ENCODE data around the gene KISS1. TPM values are rescaled to one million over a fixed set of nuclear protein-coding genes. Genes with fewer than 3 reads are reported as not detected.

The KISS1 gene
- polyA plus RNA-seq, 1 donor = 2.8 TPM

DNA sequence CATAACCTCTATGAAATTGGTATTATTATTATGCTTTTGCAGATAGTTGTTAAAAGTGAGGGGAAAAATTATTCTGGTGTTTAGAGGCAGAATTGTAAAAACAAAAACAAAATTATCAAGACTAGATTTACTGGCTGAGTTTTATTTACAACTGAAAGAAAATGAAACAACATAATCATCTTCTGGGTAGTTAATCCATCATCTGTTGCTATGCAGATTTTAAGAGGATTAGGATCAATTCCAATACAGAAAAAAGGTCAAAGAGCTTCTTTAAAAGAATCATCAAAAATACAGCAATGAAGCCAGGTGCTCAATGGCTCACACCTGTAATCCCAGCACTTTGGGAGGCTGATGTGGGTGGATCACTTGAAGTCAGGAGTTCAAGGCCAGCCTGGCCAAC lies 9.2 kb upstream of the KISS1 start:
- H3K9me3 ChIP-seq (ENCODE audit: control insufficient read depth, low read depth, low read length) = no peaks in the 10 kb centered on the region
- H3K4me3 ChIP-seq (ENCODE audit: low read length) = no peak overlapping the region
- no peak for DNase-seq
- peaks cover 8% of the 10 kb centered on the region for H3K4me1 ChIP-seq (ENCODE audit: control insufficient read depth, insufficient read depth, low read length)
- H3K36me3 ChIP-seq (ENCODE audit: control insufficient read depth, insufficient read depth, low read length) = peaks cover 3% of the 10 kb centered on the region
- no peak overlapping the region for H3K27ac ChIP-seq (ENCODE audit: low read length)
- H3K27me3 ChIP-seq (ENCODE audit: control insufficient read depth, insufficient read depth, low read length) = no peaks in the 10 kb centered on the region

DNA sequence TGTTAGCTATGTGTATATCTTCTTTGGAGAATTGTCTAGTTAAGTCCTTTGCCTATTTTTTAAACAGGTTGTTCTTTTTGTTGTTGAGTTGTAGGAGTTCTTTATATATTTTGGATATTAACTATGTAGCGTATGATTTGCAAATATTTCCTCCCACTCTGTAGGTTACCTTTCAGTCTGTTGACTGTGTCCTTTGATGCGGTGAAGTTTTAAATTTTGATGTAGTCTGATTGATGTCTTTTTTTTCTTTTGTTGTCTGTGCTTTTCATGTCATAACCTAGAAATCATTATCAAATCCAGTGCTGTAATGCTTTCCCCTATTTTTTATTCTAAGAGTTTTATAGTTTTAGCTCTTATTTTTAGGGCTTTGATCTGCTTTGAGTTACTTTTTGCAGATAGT lies 8.7 kb upstream of the KISS1 start:
- no peak overlapping the region for H3K4me3 ChIP-seq (ENCODE audit: low read length)
- peaks cover 3% of the 10 kb centered on the region for H3K36me3 ChIP-seq (ENCODE audit: control insufficient read depth, insufficient read depth, low read length)
- no peak for DNase-seq
- no CpG with 5 or more reads among the region's 2 CpGs for WGBS (ENCODE audit: insufficient coverage, low lambda C conversion rate)
- no peaks in the 10 kb centered on the region for H3K9me3 ChIP-seq (ENCODE audit: control insufficient read depth, low read depth, low read length)
- H3K27me3 ChIP-seq (ENCODE audit: control insufficient read depth, insufficient read depth, low read length) = no peaks in the 10 kb centered on the region
- peaks cover 8% of the 10 kb centered on the region for H3K4me1 ChIP-seq (ENCODE audit: control insufficient read depth, insufficient read depth, low read length)
- no peak overlapping the region for H3K27ac ChIP-seq (ENCODE audit: low read length)

DNA sequence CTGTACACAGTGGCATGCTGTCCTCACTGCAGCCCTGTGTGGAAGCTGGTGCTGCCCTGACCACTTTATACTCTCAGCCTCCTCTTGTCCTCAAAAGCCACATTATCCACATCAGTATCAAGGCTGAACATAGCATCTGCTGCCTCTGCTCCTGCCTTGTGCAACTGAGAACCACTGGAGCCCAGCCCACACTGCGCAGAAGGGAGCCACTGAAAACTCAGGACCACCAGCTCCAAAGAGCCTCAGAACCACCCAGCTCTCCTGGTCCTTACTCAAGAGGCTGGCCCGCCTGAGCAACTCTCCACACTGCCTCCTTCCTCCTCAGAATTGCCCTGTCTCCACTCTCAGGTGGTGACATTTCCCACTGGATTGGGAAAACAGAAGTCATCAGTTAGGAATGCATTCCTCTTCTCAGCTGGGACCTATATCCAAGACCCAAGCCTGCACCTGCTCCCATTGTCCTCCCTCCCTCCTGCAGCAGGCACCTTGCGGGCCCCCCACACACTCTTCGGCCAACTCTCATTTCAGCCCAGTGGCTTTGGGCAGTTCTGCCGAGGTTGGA lies 7.0 kb upstream of the KISS1 start:
- peaks cover 24% of the 10 kb centered on the region for H3K4me1 ChIP-seq (ENCODE audit: control insufficient read depth, insufficient read depth, low read length)
- no peak for DNase-seq
- no peaks in the 10 kb centered on the region for H3K27me3 ChIP-seq (ENCODE audit: control insufficient read depth, insufficient read depth, low read length)
- no peak overlapping the region for H3K27ac ChIP-seq (ENCODE audit: low read length)
- no peak overlapping the region for H3K4me3 ChIP-seq (ENCODE audit: low read length)
- H3K9me3 ChIP-seq (ENCODE audit: control insufficient read depth, low read depth, low read length) = no peaks in the 10 kb centered on the region
- H3K36me3 ChIP-seq (ENCODE audit: control insufficient read depth, insufficient read depth, low read length) = peaks cover 3% of the 10 kb centered on the region
- whole genome bisulfite sequencing (ENCODE audit: insufficient coverage, low lambda C conversion rate) = no CpG with 5 or more reads among the region's 5 CpGs

DNA sequence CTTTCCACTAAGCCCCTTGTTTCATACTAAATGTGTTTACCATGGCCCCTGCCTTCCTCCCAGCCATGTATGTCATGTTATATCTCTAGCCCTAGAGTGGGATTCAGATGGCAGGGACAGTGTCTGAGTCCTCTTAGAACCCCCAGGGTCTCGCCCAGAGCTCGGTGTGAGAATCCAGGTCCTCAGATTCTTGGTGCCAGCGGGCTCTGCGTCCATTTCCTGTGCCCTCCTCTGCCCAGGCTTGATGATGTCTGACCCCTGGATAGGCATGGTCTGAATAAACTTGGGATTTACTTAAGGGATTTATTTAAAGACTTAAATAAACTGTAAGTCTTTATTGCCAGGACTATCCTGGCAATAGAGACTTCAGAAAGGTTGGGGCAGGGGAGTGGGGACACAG lies 6.2 kb upstream of the KISS1 start:
- H3K4me3 ChIP-seq (ENCODE audit: low read length) = no peak overlapping the region
- no CpG with 5 or more reads among the region's 4 CpGs for WGBS (ENCODE audit: insufficient coverage, low lambda C conversion rate)
- peaks cover 3% of the 10 kb centered on the region for H3K36me3 ChIP-seq (ENCODE audit: control insufficient read depth, insufficient read depth, low read length)
- H3K27ac ChIP-seq (ENCODE audit: low read length) = no peak overlapping the region
- DNase-seq = no peak
- no peaks in the 10 kb centered on the region for H3K27me3 ChIP-seq (ENCODE audit: control insufficient read depth, insufficient read depth, low read length)
- no peaks in the 10 kb centered on the region for H3K9me3 ChIP-seq (ENCODE audit: control insufficient read depth, low read depth, low read length)
- H3K4me1 ChIP-seq (ENCODE audit: control insufficient read depth, insufficient read depth, low read length) = peaks cover 28% of the 10 kb centered on the region

DNA sequence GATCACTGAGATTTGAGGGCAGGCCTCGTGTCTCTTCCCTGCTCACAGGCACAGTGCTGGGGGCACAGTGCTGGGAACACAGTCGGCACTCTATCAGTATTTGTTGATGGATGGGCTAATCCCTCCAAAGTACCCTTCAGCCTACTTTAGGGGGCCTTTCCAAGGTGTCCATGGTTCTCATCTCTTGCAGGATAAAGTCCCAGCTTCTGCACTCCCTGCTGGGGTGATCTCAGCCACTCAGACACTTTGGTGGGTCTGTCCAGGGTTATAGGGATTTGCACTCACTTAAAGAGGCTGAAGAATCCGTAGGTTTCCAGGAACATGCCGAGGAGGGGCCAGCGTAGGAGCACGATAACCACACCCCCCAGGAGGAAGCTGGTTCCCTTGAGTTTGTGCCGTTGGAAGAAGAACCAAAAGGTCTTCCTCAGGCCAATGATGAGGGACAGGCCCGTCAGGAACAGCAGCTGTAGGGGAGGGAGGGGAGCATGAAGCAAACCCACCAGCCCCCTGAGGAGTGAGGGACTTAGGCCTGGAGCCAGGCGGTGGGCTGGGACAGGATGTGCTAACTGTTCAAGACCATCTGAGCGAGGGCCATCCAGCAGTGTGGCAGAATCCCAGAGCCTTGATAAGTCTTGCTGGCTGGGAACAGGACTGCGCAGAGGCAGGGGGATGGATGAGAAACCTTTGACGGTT lies 5.2 kb upstream of the KISS1 start:
- H3K4me1 ChIP-seq (ENCODE audit: control insufficient read depth, insufficient read depth, low read length) = peaks cover 23% of the 10 kb centered on the region
- WGBS (ENCODE audit: insufficient coverage, low lambda C conversion rate) = no CpG with 5 or more reads among the region's 12 CpGs
- H3K4me3 ChIP-seq (ENCODE audit: low read length) = no peak overlapping the region
- no peak for DNase-seq
- H3K9me3 ChIP-seq (ENCODE audit: control insufficient read depth, low read depth, low read length) = no peaks in the 10 kb centered on the region
- peaks cover 3% of the 10 kb centered on the region for H3K36me3 ChIP-seq (ENCODE audit: control insufficient read depth, insufficient read depth, low read length)
- H3K27ac ChIP-seq (ENCODE audit: low read length) = no peak overlapping the region
- H3K27me3 ChIP-seq (ENCODE audit: control insufficient read depth, insufficient read depth, low read length) = no peaks in the 10 kb centered on the region

DNA sequence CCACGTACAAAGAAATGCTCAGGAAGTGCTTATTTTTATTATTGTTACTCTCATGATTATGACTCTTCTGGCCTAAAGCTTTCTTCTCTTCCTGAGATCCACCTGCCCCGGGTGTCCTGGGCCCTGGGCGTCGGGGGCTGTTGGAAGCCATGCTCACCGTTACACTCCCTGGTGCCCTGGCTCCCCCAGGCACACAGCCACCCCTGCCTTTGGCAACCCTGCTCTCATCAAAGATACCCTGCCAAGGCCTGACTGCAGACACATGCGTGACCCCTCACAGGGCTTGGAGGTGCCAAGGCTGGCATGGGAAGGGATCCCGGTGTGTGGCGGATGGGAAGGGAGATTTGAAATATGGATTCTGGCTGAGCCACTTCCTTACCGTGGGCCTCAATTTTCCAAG lies 3.3 kb upstream of the KISS1 start:
- peak overlapping the region; percentile 33 for H3K27ac ChIP-seq (ENCODE audit: low read length)
- H3K4me1 ChIP-seq (ENCODE audit: control insufficient read depth, insufficient read depth, low read length) = peaks cover 28% of the 10 kb centered on the region
- peaks cover 3% of the 10 kb centered on the region for H3K36me3 ChIP-seq (ENCODE audit: control insufficient read depth, insufficient read depth, low read length)
- no peaks in the 10 kb centered on the region for H3K27me3 ChIP-seq (ENCODE audit: control insufficient read depth, insufficient read depth, low read length)
- no CpG with 5 or more reads among the region's 9 CpGs for WGBS (ENCODE audit: insufficient coverage, low lambda C conversion rate)
- no peak overlapping the region for H3K4me3 ChIP-seq (ENCODE audit: low read length)
- no peak for DNase-seq
- no peaks in the 10 kb centered on the region for H3K9me3 ChIP-seq (ENCODE audit: control insufficient read depth, low read depth, low read length)

DNA sequence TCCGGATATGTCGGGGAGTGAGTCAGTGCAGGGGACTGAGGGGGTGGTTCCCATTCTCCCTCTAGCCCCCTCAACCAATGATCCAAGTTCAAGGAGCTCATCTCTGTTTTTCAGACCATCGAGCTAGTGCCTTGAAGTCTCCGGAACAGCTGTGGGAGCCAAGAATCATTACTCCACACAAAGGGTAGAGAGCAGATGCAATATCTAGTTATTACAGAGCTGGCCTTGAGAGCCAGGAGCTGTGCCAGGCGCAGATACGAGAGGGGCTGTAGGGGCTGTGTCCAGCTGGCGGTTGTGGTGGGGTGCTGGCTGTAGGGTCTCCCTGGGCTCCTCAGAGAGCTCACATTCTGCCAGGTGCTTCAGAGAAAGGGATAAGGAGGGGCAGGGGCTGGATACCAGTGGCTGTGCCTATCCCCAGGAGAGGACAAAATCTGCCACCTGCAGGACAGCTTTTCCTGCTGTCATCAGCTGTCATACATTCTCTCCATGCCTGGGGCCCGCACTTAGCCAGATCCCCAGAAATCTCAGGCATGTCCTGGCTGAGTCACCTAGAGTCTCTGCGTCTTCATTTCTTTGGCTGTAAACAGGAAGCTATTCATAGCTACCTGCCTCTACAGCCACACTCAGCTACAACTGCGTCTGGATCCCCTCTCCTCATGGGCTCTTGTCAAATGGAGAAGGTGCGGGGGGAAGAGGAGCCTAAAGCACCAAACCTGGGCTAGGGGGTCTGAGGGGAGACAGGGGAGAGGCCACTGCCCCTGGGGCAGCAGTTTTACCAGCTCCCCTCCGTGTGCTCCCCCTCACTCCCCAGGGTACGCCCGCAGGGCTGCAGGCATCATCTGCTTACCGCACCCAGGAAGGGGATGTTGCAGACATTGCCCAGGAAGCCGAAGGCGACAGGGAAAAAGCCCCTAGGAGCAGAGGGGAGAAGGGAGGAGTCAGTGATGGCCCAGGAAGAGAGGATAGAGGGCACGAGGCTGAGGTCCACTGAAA lies 2.4 kb upstream of the KISS1 start:
- peak overlapping the region; percentile 50 for H3K27ac ChIP-seq (ENCODE audit: low read length)
- H3K36me3 ChIP-seq (ENCODE audit: control insufficient read depth, insufficient read depth, low read length) = peaks cover 3% of the 10 kb centered on the region
- no peaks in the 10 kb centered on the region for H3K9me3 ChIP-seq (ENCODE audit: control insufficient read depth, low read depth, low read length)
- WGBS (ENCODE audit: insufficient coverage, low lambda C conversion rate) = no CpG with 5 or more reads among the region's 18 CpGs
- DNase-seq = peak; percentile 54 to 69
- peaks cover 37% of the 10 kb centered on the region for H3K4me1 ChIP-seq (ENCODE audit: control insufficient read depth, insufficient read depth, low read length)
- H3K27me3 ChIP-seq (ENCODE audit: control insufficient read depth, insufficient read depth, low read length) = no peaks in the 10 kb centered on the region
- H3K4me3 ChIP-seq (ENCODE audit: low read length) = no peak overlapping the region

DNA sequence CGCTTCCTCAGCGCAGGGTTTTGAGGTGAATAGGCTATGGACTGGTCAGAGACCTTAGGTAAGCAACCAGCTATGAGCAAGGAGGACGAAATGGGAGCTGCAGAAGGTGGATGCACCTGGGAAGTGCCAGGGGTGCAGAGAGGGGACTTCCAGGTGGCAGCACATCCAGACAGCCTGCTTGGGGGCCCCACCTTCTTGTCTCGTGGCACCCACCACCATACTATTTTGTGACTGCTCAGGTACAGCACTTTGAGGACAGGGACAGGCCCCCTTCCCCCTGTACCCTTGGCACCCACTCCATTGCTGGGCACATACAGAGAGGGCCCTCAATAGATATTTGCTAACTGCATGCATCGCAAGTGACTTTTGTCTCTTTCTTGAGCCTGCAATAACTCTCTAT lies 777 bp upstream of the KISS1 start:
- H3K4me3 ChIP-seq (ENCODE audit: low read length) = no peak overlapping the region
- H3K4me1 ChIP-seq (ENCODE audit: control insufficient read depth, insufficient read depth, low read length) = peaks cover 53% of the 10 kb centered on the region
- WGBS (ENCODE audit: insufficient coverage, low lambda C conversion rate) = no CpG with 5 or more reads among the region's 5 CpGs
- no peaks in the 10 kb centered on the region for H3K9me3 ChIP-seq (ENCODE audit: control insufficient read depth, low read depth, low read length)
- no peak for DNase-seq
- no peaks in the 10 kb centered on the region for H3K36me3 ChIP-seq (ENCODE audit: control insufficient read depth, insufficient read depth, low read length)
- no peak overlapping the region for H3K27ac ChIP-seq (ENCODE audit: low read length)
- H3K27me3 ChIP-seq (ENCODE audit: control insufficient read depth, insufficient read depth, low read length) = no peaks in the 10 kb centered on the region

DNA sequence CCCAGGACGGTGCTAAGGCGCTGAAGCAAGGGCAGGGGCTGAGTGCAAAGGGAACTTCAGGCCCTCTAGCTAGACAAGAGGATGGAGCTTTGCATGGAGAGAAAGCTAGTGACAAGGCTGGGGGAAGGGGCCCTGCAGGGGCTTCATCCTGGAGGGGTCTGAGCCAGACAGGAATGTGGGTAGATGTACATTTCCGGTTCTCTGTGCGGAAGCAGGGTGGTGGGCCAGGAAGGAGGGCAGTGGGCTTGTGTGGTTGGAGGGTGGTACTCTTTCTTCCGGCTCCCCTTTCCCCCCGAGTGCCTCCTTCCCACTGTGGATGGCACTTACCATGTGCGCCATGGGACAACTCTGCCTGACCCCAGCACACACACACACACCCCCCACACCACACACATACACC lies 1.5 kb downstream of the KISS1 start:
- no CpG with 5 or more reads among the region's 7 CpGs for WGBS (ENCODE audit: insufficient coverage, low lambda C conversion rate)
- Histone ChIP-seq H3K4me1 (ENCODE audit: control insufficient read depth, insufficient read depth, low read length) (peaks cover 70% of the 10 kb centered on the region), H3K9me3 (ENCODE audit: control insufficient read depth, low read depth, low read length) (no peaks in the 10 kb centered on the region), H3K27me3 (ENCODE audit: control insufficient read depth, insufficient read depth, low read length) (no peaks in the 10 kb centered on the region), H3K36me3 (ENCODE audit: control insufficient read depth, insufficient read depth, low read length) (no peaks in the 10 kb centered on the region), H3K4me3 (ENCODE audit: low read length) (no peak overlapping the region), H3K27ac (ENCODE audit: low read length) (peak overlapping the region; percentile 47)
- no peak for DNase-seq

DNA sequence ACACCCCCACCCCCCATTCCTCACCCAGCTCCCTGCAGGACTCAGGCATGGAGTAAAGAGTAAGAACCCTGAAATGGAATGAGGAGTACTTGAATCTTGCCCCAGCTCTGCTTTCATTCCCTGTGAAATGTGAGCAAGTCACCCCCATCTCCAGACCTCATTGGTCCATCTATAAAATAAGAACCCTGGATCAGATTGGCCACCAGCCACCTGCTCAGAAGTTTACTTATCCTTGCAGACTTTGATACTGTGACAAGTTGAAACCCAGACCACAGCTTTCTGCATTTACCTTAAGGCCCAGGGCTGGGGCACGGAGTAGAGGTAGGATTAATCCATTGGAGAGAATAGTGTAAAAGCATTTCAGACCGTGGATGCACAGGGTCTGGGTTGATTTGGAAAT lies 2.2 kb downstream of the KISS1 start:
- H3K4me1 ChIP-seq (ENCODE audit: control insufficient read depth, insufficient read depth, low read length) = peaks cover 66% of the 10 kb centered on the region
- no peaks in the 10 kb centered on the region for H3K27me3 ChIP-seq (ENCODE audit: control insufficient read depth, insufficient read depth, low read length)
- H3K36me3 ChIP-seq (ENCODE audit: control insufficient read depth, insufficient read depth, low read length) = no peaks in the 10 kb centered on the region
- H3K9me3 ChIP-seq (ENCODE audit: control insufficient read depth, low read depth, low read length) = no peaks in the 10 kb centered on the region
- H3K4me3 ChIP-seq (ENCODE audit: low read length) = no peak overlapping the region
- H3K27ac ChIP-seq (ENCODE audit: low read length) = peak overlapping the region; percentile 47
- WGBS (ENCODE audit: insufficient coverage, low lambda C conversion rate) = no CpG with 5 or more reads among the region's 2 CpGs
- peak; percentile 59 to 85 for DNase-seq

Data from large intestine (tissue), 3 donors.